Mucosa of descending colon (tissue), 3 donors: ENCODE measurements around the gene ATP4A. TPM values are rescaled to one million over a fixed set of nuclear protein-coding genes. Genes with fewer than 3 reads are reported as not detected.
"Not testable (repeated sequence)": the region's sequence is repeated elsewhere in the genome, so short reads cannot be mapped to it uniquely, and the experiment has no call there.

Experiments
- ATAC-seq: fragments of 200-7000 bp; cut with Tn5 transposase; one replicate; pipeline ENCODE4 v1.9.1; 2020; ENCODE audit warnings: mild to moderate bottlenecking, moderate library complexity
- DNase-seq, 3 donors: peaks; one replicate each; pipeline ENCODE4 v3.0.0-alpha.2; 2020
- H3K36me3 ChIP-seq: fragments of 200-600 bp; one replicate; pipeline ENCODE4 v1.8.0; 2021; ENCODE audit warnings: low read depth, mild to moderate bottlenecking
- H3K4me1 ChIP-seq: fragments of 200-600 bp; one replicate; pipeline ENCODE4 v1.8.0; 2021; ENCODE audit warnings: low read depth, mild to moderate bottlenecking
- H3K4me3 ChIP-seq: fragments of 200-600 bp; one replicate; pipeline ENCODE4 v1.8.0; 2021; ENCODE audit warnings: mild to moderate bottlenecking
- H3K9me3 ChIP-seq: fragments of 200-600 bp; one replicate; pipeline ENCODE4 v1.8.0; 2021; ENCODE audit warnings: mild to moderate bottlenecking
- intact Hi-C, 2 donors: fragments of 100-400 bp; cut with DNase I in 1 of 2; cut with micrococcal nuclease in 1 of 2; formaldehyde crosslinking; loops; one replicate each; pipeline versions ENCODE4 v1.11.0 to v1.11.1; 2022; cut with DNase I, micrococcal nuclease
- total RNA-seq, 3 donors: library from RNA; stranded (reverse); fragmentation: NEBNext Ultra II Directional in 2 of 3; extraction: Animal tissue kit (Norgen Biotek cat#: 25700) in 2 of 3; gene quantifications; one replicate each; pipeline versions ENCODE4 v1.2.1 to v1.2.4, GENCODE V29; 2021 to 2023
- TF ChIP-seq, protein P1 (sequence below): fragments of 200-600 bp; IDR thresholded peaks from one replicate; pipeline ENCODE4 v1.8.0; 2022; ENCODE audit warnings: antibody characterized with exemption, mild to moderate bottlenecking
- donor health status: DM: no; HTN: no; CAD: no; lungs with moderate emphysema.
- donor health status: DM: no; HTN: no; CAD: no.
- donor health status: DM: no; HTN: yes; CAD: no.

ATP4A gene
- total RNA-seq, 3 donors from 2014 or later: not detected

DNA sequence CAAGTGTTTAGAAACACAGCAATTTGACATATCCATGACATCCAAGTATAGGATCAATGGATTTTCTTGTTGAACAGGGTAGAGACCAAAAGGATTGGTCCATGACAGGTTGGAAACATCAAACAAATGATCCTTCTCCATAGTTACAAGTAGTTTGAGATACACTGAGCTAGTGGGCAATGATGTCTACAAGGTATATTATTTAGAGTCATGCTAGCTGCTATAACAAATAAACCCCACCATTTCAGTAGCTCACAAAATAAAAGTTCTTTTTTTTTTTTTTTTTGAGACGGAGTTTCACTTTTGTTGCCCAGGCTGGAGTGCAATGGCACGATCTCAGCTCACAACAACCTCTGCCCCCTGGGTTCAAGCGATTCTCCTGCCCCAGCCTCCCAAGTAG lies 44.2 kb upstream of the ATP4A start:
- no peaks in the 10 kb centered on the region for H3K36me3 ChIP-seq
- TF ChIP-seq, protein P1, sequence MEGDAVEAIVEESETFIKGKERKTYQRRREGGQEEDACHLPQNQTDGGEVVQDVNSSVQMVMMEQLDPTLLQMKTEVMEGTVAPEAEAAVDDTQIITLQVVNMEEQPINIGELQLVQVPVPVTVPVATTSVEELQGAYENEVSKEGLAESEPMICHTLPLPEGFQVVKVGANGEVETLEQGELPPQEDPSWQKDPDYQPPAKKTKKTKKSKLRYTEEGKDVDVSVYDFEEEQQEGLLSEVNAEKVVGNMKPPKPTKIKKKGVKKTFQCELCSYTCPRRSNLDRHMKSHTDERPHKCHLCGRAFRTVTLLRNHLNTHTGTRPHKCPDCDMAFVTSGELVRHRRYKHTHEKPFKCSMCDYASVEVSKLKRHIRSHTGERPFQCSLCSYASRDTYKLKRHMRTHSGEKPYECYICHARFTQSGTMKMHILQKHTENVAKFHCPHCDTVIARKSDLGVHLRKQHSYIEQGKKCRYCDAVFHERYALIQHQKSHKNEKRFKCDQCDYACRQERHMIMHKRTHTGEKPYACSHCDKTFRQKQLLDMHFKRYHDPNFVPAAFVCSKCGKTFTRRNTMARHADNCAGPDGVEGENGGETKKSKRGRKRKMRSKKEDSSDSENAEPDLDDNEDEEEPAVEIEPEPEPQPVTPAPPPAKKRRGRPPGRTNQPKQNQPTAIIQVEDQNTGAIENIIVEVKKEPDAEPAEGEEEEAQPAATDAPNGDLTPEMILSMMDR: no peak
- peaks cover 4% of the 10 kb centered on the region for H3K4me1 ChIP-seq
- intact Hi-C loops: no loop called here
- no peak overlapping the region for H3K4me3 ChIP-seq
- no peak for DNase-seq
- ATAC-seq: no peak
- H3K9me3 ChIP-seq: peaks cover 15% of the 10 kb centered on the region

- H3K4me3 ChIP-seq, intact Hi-C loops, H3K36me3 ChIP-seq, ATAC-seq, H3K4me1 ChIP-seq, DNase-seq: not testable (repeated sequence)
- H3K9me3 ChIP-seq: peaks cover 15% of the 10 kb centered on the region
Measured at GRCh38 chr19:35607170-35607569, 43.7 kb upstream of the ATP4A start.

DNA sequence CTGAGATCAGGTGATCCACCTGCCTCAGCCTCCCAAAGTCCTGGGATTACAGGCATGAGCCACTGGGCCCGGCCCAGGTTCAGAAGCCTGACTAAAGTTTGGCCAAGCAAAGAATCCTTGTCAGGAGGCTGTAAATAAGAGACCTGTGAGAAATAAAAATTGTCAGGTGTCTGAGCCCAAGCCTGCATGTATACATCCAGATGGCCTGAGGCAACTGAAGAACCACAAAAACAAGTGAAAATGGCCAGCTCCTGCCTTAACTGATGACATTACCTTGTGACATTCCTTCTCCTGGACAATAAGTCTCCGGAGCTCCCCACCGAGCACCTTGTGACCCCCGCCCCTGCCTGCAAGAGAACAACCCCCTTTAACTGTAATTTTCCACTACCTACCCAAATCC lies 41.0 kb upstream of the ATP4A start:
- DNase-seq, ATAC-seq, intact Hi-C loops, H3K4me1 ChIP-seq, H3K4me3 ChIP-seq, H3K36me3 ChIP-seq: not testable (repeated sequence)
- peaks cover 15% of the 10 kb centered on the region for H3K9me3 ChIP-seq

DNA sequence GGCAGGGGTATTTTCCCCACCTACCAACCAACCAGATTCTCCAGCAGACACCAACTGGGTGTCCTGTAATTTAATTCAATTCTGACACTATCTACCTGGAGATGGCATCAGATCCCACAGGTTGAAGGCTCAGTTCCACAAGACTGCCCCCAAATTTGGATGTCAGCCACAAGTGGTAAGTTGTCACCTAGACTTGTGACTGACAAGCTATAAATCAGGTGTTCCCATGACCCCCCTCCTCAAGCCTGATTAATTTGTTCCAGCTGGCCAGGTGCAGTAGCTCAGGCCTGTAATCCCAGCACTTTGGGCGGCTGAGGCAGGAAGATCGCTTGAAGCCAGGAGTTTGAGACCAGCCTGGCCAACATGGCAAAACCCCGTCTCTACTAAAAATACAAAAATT lies 38.5 kb upstream of the ATP4A start:
- DNase-seq: no peak
- intact Hi-C loops: no loop called here
- no peak for ATAC-seq
- Histone ChIP-seq H3K9me3 (peaks cover 3% of the 10 kb centered on the region), H3K4me1 (no peaks in the 10 kb centered on the region), H3K4me3 (no peak overlapping the region), H3K36me3 (no peaks in the 10 kb centered on the region)
- TF ChIP-seq, protein P1: no peak

DNA sequence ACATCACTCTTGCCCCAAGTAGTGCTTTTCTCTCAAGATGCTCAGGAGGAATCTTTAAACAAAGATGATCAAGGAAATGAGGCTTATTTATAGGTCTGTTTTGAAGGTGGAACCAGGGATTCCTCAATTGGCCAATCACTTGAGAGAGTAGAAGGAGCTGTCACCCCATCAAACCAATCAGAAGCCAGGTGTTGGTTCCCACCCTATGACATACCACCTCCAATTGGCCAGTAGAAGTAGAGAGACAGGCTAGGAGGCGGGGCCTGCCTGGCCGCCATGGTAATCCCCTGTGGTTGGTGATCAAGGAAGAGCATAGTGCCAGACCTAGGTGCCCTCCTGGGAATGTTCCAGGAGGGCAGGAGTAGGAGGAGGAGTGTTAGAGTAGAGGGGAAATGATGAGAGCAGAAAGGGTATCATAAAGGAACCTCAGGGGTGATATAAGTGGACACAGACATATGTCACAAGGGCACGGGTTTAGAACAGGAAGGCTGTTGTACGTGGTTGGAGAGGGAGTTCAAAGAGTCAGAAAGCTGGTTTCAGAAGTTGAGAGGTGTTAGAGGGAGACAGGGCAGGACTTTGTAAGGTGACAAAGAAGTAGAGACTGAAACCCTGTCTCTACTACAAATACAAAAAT lies 33.0 kb upstream of the ATP4A start:
- peak; percentile 23 for ATAC-seq
- H3K4me3 ChIP-seq: no peak overlapping the region
- no peaks in the 10 kb centered on the region for H3K4me1 ChIP-seq
- TF ChIP-seq, protein P1: no peak
- H3K36me3 ChIP-seq: no peaks in the 10 kb centered on the region
- no peaks in the 10 kb centered on the region for H3K9me3 ChIP-seq
- no peak for DNase-seq
- intact Hi-C loops: no loop called here

GRCh38 chr19:35595928-35596327 lies 32.5 kb upstream of the ATP4A start:
- Histone ChIP-seq H3K4me3 (no peak overlapping the region), H3K4me1 (no peaks in the 10 kb centered on the region), H3K36me3 (no peaks in the 10 kb centered on the region), H3K9me3 (no peaks in the 10 kb centered on the region)
- intact Hi-C loops: no loop called here
- DNase-seq: no peak
- ATAC-seq: no peak
- TF ChIP-seq, protein P1: no peak

DNA sequence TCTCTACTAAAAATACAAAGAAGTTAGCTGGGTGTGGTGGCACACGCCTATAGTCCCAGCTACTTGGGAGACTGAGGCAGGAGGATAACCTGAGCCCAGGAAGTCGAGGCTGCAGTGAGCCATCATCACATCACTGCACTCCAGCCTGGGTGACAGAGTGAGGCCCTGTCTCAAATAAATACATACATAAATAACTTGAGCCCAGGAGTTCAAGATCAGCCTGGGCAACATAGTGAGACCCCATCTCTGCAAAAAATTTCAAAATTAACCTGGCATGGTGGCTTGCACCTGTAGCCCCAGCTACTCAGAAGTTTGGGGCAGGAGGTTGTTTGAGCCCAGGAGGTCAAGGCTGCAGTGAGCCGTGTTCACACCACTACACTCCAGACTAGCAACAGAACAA lies 31.6 kb upstream of the ATP4A start:
- H3K4me3 ChIP-seq, H3K9me3 ChIP-seq, H3K4me1 ChIP-seq, DNase-seq, ATAC-seq, H3K36me3 ChIP-seq, intact Hi-C loops: not testable (repeated sequence)
